Upper lobe of left lung (tissue), 6 donors: ENCODE measurements around the gene ADGRD2. TPM values are rescaled to one million over a fixed set of nuclear protein-coding genes. Genes with fewer than 3 reads are reported as not detected.

ENCODE experiments used
- ATAC-seq, 2 donors: fragments of 200-7000 bp; cut with Tn5 transposase; one replicate each; pipeline ENCODE4 v1.9.1; 2022; ENCODE audit warnings: mild to moderate bottlenecking in 2 of 2, moderate library complexity in 2 of 2; ENCODE audit not compliant: low FRiP score in 2 of 2
- DNase-seq, 2 donors: peaks; one replicate each; pipeline ENCODE4 v3.0.0-alpha.2; 2019 to 2020
- H3K27ac ChIP-seq, 4 donors: fragments of 200-600 bp; sonication (generic); one replicate each; pipeline ENCODE4 v1.5.1; 2016 to 2019
- H3K27me3 ChIP-seq, 4 donors: fragments of 200-600 bp; sonication (generic); one replicate each; pipeline ENCODE4 v1.5.1; 2017 to 2019
- H3K36me3 ChIP-seq, 4 donors: fragments of 200-600 bp; sonication (generic); one replicate each; pipeline ENCODE4 v1.5.1; 2016 to 2019
- H3K4me1 ChIP-seq, 4 donors: fragments of 200-600 bp; sonication (generic); one replicate each; pipeline ENCODE4 v1.5.1; 2018 to 2019
- H3K4me3 ChIP-seq, 4 donors: fragments of 200-600 bp; sonication (generic); one replicate each; pipeline ENCODE4 v1.5.1; 2017 to 2019; ENCODE audit warnings: mild to moderate bottlenecking in 2 of 4, moderate library complexity in 1 of 4
- H3K9me3 ChIP-seq, 4 donors: fragments of 200-600 bp; sonication (generic); one replicate each; pipeline ENCODE4 v1.5.1; 2018 to 2019
- CTCF ChIP-seq, 6 experiments: fragments of 450-650 bp in 4 of 6; fragments of 200-600 bp in 2 of 6; sonication (generic) in 2 of 6; IDR thresholded peaks; one replicate each; pipeline ENCODE4 v1.5.1; 2016 to 2019; ENCODE audit warnings: antibody characterized with exemption in 6 of 6
- EP300 ChIP-seq, 4 donors: sonication (generic); formaldehyde crosslinking; IDR thresholded peaks; one replicate each; pipeline ENCODE4 v1.5.1; 2017; ENCODE audit warnings: antibody characterized with exemption in 4 of 4, control low read depth in 2 of 4
- POLR2A ChIP-seq, 4 donors: fragments of 450-650 bp; IDR thresholded peaks; one replicate each; pipeline ENCODE4 v1.5.1; 2016 to 2017; ENCODE audit warnings: antibody characterized with exemption in 4 of 4, mild to moderate bottlenecking in 2 of 4
- POLR2AphosphoS5 ChIP-seq, 2 donors: sonication (generic); formaldehyde crosslinking; IDR thresholded peaks; one replicate each; pipeline ENCODE4 v1.5.1; 2017; ENCODE audit warnings: antibody characterized with exemption in 2 of 2
- WGBS, 2 donors: methylation state at CpG; one replicate each; pipeline ENCODE4 v1.1.5; 2017 to 2018; 5-methylcytosine and 5-hydroxymethylcytosine counted together
- total RNA-seq, 6 donors: library from RNA; depleted of rRNA in 4 of 6; stranded (reverse); fragments of >200 nt in 4 of 6; gene quantifications; one replicate each; pipeline versions ENCODE4 v1.1.0 to v1.2.1, GENCODE V29; 2016 to 2021
- donor health status: DM: no; HTN: no; CAD: no; lungs with moderate emphysema.
- donor health status: DM: no; HTN: yes; CAD: no; lungs with severe emphysema.

Gene ADGRD2
- total RNA-seq, 6 donors from 2014 or later: not detected

GRCh38 chr9:124492818-124493217, 42.6 kb downstream of the ADGRD2 start:
- Histone ChIP-seq H3K4me1 (no peaks in the 10 kb centered on the region), H3K27ac (no peak overlapping the region), H3K9me3 (no peaks in the 10 kb centered on the region), H3K4me3 (no peak overlapping the region), H3K27me3 (no peaks in the 10 kb centered on the region), H3K36me3 (no peaks in the 10 kb centered on the region)
- no peak for DNase-seq
- WGBS, 2 donors: 81% methylated on average over 15 of the region's 19 CpGs; no CpG with 5 or more reads in 1 of the 2 donors
- ATAC-seq: no peak
- TF ChIP-seq POLR2A (IDR thresholded peaks at IDR 0.05) (no peak), POLR2AphosphoS5 (IDR thresholded peaks at IDR 0.05) (no peak), EP300 (IDR thresholded peaks at IDR 0.05) (no peak), CTCF (IDR thresholded peaks at IDR 0.05) (no peak)

GRCh38 chr9:124493218-124493617, 43.0 kb downstream of the ADGRD2 start:
- Histone ChIP-seq H3K27me3 (no peaks in the 10 kb centered on the region), H3K9me3 (no peaks in the 10 kb centered on the region), H3K4me1 (no peaks in the 10 kb centered on the region), H3K36me3 (no peaks in the 10 kb centered on the region), H3K27ac (no peak overlapping the region), H3K4me3 (no peak overlapping the region)
- TF ChIP-seq POLR2AphosphoS5 (IDR thresholded peaks at IDR 0.05): no peak
- ATAC-seq (no peak), DNase-seq (no peak)
- WGBS, 2 donors: 89 to 90% methylated on average over 3 to 4 of the region's 4 CpGs

GRCh38 chr9:124493794-124494479, 43.7 kb downstream of the ADGRD2 start:
- ATAC-seq: no peak
- Histone ChIP-seq H3K9me3 (no peaks in the 10 kb centered on the region), H3K4me1 (no peaks in the 10 kb centered on the region), H3K27me3 (no peaks in the 10 kb centered on the region), H3K4me3 (no peak overlapping the region), H3K27ac (no peak overlapping the region), H3K36me3 (no peaks in the 10 kb centered on the region)
- TF ChIP-seq CTCF (IDR thresholded peaks at IDR 0.05) (no peak), EP300 (IDR thresholded peaks at IDR 0.05) (no peak), POLR2A (IDR thresholded peaks at IDR 0.05) (no peak), POLR2AphosphoS5 (IDR thresholded peaks at IDR 0.05) (no peak)
- DNase-seq: no peak
- WGBS, 2 donors: 89% methylated on average over 8 to 18 of the region's 18 CpGs

- H3K4me3 ChIP-seq: no peak overlapping the region
- H3K27ac ChIP-seq: no peak overlapping the region
- no peaks in the 10 kb centered on the region for H3K4me1 ChIP-seq
- TF ChIP-seq POLR2AphosphoS5 (IDR thresholded peaks at IDR 0.05): no peak
- TF ChIP-seq EP300 (IDR thresholded peaks at IDR 0.05): no peak
- TF ChIP-seq POLR2A (IDR thresholded peaks at IDR 0.05): no peak
- TF ChIP-seq CTCF (IDR thresholded peaks at IDR 0.05): no peak
- H3K27me3 ChIP-seq: no peaks in the 10 kb centered on the region
- WGBS, 2 donors: 78 to 80% methylated on average over 24 to 26 of the region's 31 CpGs
- no peak for ATAC-seq
- no peaks in the 10 kb centered on the region for H3K9me3 ChIP-seq
- no peaks in the 10 kb centered on the region for H3K36me3 ChIP-seq
- no peak for DNase-seq
These were observed 45.1 kb downstream of the ADGRD2 start for GRCh38 chr9:124495126-124496074.

- no peak overlapping the region for H3K4me3 ChIP-seq
- H3K27ac ChIP-seq: no peak overlapping the region
- no peaks in the 10 kb centered on the region for H3K36me3 ChIP-seq
- no peaks in the 10 kb centered on the region for H3K27me3 ChIP-seq
- ATAC-seq (no peak), DNase-seq (no peak)
- TF ChIP-seq EP300 (IDR thresholded peaks at IDR 0.05) (no peak), POLR2AphosphoS5 (IDR thresholded peaks at IDR 0.05) (no peak), CTCF (IDR thresholded peaks at IDR 0.05) (no peak), POLR2A (IDR thresholded peaks at IDR 0.05) (no peak)
- 63 to 87% methylated on average over 3 of the region's 3 CpGs for WGBS, 2 donors
- no peaks in the 10 kb centered on the region for H3K9me3 ChIP-seq
- no peaks in the 10 kb centered on the region for H3K4me1 ChIP-seq
These were observed 45.8 kb downstream of the ADGRD2 start for GRCh38 chr9:124496075-124496449.
